HG03432 (cell line): ENCODE results near the gene ZBTB44.
"Not testable (repeated sequence)": the region's sequence is repeated elsewhere in the genome, so short reads cannot be mapped to it uniquely, and the experiment has no call there.

Experiments used
- ATAC-seq: cut with Tn5 transposase; IDR thresholded peaks from one replicate; pipeline ENCODE4 v1.9.1; 2021; ENCODE audit warnings: mild to moderate bottlenecking, moderate library complexity; ENCODE audit not compliant: unreplicated experiment

Gene ZBTB44

DNA sequence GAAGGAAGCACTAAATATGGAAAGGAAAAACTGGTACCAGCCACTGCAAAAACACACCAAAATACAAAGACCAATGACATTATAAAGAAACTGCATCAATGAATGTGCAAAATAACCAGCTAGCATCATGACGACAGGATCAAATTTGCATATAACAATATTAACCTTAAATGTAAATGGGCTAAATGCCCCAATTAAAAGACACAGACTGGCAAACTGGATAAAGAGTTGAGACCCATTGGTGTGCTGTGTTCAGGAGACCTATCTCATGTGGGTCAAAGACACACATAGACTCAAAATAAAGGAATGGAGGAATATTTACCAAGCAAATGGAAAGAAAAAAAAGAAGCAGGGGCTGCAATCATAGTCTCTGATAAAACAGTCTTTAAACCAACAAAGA is 63.0 kb downstream of the ZBTB44 start:
- not testable (repeated sequence) for ATAC-seq

DNA sequence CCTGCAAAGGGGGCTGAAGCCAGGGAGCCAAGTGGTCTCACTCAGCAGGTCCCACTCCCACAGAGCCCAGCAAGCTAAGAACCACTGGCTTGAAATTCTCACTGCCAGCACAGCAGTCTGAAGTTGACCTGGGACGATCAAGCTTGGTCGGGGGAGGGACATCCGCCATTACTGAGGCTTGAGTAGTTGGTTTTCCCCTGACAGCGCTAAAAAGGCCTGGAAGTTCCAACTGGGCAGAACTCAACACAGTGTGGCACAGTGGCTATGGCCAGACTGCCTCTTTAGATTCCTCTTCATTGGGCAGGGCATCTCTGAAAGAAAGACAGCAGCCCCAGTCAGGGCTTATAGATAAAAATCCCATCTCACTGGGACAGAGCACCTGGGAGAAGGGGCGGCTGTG is 64.8 kb downstream of the ZBTB44 start:
- not testable (repeated sequence) for ATAC-seq

DNA sequence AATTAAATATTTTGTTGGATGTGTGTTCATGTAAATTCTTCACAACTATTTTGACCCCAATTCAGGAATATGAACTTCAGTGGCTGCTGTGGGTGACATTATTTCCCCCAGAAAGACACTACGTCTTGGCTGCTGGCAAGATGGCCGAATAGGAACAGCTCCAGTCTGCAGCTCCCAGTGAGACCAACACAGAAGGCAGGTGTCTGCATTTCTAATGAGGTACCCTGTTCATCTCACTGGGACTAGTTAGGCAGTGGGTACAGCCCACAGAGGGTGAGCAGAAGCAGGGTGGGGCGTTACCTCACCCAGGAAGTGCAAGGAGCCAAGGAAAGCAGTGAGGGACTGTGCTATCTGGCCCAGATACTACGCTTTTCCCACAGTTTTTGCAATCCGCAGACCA is 65.3 kb downstream of the ZBTB44 start:
- no peak for ATAC-seq

DNA sequence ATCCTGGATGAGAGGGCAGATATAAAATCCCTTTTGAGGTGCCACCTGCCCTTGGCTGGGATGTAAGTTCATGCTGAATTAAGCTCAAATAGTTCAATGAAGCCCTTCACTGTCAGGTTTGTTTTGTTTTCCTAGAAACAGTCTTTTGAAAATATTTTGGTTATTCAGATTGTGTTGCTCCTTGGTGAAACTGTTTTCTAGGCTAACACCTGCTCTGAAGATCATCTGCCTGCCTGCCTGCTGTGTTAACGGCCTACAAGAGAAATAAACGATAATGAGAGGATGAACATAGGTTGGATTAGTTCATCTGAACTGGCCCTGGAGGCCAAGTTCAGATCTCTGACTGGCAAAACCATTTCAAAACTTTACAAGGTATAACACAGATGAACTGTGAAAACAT is 67.4 kb downstream of the ZBTB44 start:
- no peak for ATAC-seq

DNA sequence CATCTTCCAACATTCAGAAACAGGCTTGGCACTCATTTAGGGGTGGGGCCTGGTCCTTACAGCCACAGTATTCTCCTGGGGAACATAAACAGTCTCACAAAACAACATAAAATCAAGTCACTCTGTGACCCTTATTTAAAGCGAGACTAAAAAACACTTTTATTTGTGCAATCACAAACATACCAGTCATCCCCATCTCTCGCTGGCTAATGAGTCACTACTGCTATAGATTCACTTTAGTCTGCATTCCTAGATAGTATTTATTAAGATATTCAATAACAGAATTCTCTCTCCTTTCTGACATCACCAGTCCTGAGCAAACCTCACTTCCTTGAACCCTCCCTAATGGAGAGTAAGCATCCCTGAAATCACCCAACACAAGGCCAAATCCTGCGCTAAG is 68.0 kb downstream of the ZBTB44 start:
- ATAC-seq: no peak

DNA sequence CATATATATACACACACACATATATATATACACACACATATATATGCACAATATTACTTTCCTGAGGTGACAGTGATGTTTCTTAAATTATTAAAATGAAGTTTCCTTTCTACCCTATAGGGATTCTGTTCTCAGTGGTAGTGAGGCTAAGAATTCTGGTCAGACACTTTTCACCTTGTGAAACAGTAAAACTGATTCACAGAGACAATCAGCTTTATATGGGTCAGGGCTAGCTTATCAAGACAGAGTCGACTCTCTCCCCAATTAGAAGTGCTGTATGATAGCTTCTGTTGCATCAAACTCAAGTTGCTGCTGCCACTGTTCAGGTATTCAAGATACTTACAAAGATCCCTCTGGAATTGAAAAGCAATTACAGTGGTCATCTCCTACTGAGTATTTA is 68.4 kb downstream of the ZBTB44 start:
- no peak for ATAC-seq

DNA sequence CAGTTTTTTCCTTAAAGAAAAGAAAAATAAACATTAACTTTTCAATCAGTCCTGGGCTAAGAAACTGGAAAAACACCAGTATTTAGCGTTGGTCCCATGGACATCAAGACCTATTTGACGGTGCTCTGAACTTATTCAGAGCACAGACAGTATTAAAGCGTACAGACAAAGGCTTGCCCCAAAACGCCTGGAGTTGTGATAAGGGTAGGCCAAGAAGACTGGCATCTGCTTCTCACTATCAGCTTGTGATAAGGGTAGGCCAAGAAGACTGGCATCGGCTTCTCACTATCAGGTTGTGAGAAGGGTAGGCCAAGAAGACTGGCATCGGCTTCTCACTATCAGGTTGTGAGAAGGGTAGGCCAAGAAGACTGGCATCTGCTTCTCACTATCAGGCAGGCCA is 69.3 kb downstream of the ZBTB44 start:
- not testable (repeated sequence) for ATAC-seq

DNA sequence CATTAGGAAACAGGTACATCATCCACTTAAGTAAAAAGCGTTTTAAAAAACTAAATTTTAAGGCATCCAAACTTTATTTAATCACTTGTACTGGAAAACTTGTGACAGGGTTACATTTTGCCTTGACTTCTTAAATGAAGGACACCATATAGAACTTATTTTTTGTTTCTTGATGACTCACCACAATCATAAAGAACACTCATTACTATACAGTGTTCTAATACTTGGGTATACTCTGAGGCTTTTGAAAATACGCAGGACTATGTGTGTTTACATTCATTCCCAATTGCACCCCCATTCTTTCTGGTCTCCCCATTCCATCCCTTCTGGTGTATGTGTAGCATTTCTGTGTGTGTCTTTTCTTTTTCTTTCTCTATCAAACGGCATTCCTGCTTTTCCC is 69.9 kb downstream of the ZBTB44 start:
- no peak for ATAC-seq

DNA sequence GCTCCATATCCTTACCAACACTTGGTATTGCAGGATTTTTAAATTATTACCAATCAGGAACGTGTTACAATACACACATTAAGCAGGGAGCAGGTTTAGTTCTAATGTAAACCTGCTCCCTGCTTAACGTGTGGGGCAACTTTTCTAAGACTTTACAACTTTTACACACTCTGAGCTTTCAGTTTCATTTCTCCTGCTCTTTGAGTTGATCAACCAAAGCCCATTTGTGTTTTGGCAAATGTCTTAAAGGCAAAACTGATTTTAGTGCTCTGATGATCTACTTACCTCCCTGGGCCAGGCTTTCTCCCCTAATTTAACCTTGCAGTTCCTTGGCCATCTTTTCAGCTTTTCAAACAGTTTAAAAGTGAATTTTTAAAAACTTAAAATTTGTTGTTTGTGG is 70.9 kb downstream of the ZBTB44 start:
- peak; percentile 86 for ATAC-seq

DNA sequence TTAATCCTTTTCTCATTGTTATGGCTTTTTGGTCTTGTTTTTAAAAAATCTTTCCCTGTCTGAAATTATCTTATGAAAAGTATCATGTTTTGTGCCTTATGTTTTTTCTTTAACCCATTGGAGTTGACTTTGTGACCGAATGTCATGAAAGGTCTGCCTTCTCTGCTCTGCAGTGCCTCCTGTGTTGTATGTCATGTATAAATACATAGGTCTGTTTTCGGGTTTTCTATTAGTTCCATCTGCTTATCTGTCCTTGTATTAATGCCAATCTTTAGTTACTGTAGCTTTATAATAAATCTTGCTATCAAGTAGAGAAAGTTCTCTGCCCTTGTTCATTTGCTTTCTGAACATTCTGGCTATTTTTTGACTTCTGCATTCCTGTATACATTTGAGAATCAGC is 73.0 kb downstream of the ZBTB44 start:
- no peak for ATAC-seq

DNA sequence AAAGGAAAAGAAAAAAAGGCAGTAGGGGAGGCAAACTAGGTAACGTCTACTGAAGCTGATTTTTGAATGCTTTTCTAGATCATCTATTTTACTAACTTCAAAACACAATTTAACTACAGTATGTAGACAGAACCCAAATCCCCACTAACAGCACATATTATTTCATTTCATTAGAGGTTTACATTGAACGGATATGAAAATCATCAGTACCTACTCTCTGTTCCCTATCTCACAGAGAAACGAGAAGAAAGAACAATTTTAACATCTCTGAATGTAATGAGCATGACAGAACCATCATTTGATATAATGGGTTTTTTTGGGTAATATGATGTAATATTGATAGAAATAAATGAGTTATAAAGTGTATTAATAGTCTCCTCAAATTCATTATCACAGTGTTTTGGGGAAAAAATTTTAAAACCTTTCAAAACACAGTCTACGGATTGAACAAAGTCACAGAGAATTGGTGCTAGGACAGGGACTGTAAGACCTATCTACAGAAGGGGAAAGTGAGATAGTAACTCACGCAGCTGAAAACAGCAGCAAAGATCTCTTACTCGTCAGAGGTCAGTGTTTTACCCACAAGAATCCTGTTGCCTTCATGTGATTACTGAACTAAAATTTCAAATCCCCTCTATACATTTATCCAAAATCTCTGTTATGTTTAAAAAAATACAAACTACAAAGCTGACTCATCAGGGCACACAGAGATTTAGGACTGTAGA is 77.3 kb downstream of the ZBTB44 start:
- peak; percentile 51 for ATAC-seq

DNA sequence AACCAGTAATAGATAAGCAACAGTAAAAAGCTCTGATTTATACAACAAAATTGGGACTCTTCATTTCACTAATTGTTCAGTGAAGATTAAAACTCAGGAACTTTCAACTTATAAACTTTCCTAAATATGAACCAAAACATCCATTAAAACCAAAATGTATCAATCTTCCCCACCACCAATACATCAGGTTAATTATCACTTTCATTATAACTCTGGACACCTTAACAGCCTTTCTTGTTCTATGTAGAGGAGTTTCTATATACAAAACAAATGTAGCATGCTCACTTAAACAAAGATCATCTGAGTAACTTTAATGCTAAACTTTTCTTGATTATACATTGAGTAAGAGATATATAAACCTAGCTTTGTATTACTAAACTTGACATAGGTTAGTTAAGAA is 80.4 kb downstream of the ZBTB44 start:
- ATAC-seq: no peak

DNA sequence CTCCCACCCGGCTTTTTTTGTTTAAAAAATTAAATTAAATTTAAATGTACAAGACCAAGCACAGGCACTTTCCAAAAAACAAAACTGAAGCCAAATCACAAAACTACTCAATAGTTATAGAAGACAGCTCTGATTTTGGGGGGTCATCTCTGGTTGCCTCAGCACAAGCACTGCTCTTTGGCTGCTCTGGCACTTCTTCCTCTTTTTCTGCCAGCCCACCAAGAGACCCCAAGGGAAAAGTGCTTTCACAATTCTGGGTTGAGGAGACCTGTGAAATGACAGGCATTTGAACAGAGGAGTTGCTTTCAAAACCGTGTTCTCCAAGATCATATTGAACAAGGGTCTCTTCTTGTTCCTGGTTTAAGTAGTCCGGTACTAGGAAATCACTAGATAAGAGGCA is 80.8 kb downstream of the ZBTB44 start:
- ATAC-seq: not testable (repeated sequence)

DNA sequence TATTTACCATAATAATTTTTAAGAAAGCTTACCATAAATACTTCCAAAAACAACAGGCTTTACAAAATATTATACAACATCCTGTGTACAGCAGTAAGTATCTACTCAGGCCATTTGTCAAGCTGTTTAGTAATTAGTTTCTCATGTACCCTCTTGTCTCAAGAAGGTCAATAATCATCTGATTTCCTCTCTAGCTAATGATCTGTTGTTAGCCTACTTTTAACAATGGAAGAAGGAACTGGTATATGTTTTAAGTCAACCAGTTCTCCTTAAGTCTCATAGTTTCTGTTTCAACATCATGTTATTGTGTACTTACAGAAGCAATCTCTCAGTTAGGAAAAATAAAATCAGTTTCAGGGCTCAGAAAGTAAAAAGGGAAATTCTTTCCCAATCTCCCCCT is 81.2 kb downstream of the ZBTB44 start:
- not testable (repeated sequence) for ATAC-seq

DNA sequence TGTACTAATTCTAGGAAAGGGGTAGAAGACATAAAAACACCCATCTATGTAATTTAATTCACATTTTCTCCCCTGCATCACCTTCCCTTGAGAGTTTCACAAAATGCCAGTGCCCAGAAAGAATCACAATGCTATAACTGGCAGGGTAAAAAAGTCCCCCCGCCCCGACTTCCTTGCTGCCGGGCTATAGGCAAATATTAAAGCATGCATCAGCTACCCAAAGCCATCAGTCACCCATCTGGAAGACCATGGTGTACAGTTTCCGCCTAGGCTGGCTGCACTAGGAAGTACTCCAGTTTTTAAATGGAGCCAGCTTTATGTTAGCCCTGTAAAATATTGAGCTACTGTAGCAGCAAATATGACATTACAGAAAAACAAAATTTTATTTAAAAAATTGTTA is 87.3 kb downstream of the ZBTB44 start:
- no peak for ATAC-seq

DNA sequence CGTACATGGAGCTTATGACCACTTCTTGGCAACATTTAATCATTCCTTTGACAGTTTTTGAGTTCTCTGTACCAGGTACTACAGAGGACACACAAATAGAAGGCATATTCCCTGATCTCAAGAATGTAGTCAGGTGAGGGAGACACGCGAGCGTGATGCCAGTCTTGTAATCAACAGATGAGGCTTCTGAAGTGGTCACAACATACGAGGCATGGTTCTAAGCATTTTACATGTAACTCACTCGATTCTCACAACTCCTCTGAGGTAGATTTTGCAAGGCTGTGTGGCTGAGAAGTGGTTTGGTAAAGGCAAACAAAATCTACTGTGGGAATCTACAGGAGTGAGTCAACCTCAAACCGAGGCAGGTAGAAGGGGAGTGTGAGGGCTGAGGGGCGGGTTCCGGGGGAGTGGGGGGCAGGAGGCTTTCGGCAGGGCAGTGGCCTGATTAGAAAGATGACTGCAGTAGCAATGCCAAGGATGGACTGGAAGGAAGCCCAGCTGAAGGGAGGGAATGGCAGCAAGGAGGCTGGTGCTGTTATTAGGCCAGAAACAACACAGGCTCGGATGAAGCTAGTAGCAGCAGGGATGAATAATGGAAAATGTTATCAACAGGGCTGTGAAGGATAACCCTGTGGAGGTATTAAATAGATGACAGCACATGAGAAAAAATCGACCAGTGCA is 91.3 kb downstream of the ZBTB44 start:
- no peak for ATAC-seq

DNA sequence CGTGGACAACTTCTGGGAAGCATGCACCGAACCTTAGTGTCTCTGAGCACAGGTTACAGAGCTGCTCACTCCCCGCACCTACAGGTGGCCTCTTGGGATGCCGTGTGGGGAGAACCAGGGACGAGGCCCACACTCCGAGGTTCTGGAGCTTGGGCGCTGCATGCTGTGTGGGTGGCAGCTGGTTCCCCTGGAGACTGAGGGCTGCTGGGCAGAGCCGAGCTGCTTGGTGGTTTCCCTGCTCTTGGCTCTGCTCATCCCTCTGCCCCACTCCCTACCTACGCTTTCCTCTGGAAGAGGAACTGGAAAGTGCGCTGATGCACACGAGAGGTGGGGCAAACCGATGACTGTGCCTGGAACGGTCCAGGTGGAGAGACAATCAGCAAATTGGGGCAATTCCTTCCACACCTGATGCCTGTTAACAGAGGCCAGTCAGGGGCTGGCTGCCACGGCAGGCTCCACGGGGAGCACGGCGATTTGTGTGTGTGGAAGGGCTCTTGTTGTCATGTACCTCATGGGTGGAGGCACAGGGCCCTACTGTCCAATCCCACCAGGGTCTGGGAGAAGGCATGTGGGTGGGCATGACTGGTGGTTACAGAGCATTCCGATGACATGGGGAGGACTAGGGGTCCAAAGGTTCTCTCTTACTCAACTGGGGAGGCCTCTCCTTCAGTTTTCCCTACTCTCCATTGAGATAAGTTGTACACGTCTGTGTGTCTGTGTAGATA is 94.2 kb downstream of the ZBTB44 start:
- ATAC-seq: no peak

DNA sequence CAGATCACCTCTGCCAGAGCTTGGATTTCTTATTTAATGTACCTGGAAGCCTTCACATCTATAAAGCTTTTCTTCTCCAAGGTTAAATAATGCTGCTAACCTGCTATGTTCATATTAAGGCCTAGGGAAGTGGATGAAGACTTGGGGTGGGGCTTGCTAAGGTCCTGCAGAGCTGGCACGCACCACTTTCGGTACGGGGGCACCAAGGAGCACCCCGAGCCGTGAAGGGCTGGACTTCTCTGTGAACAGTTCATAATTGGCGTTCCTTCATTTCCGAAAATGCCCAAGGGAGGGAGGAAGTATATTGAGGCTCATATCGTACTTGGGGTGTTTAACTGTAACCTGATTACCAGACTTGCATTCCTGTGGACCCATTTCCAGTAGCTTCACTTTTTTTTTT is 95.6 kb downstream of the ZBTB44 start:
- no peak for ATAC-seq

DNA sequence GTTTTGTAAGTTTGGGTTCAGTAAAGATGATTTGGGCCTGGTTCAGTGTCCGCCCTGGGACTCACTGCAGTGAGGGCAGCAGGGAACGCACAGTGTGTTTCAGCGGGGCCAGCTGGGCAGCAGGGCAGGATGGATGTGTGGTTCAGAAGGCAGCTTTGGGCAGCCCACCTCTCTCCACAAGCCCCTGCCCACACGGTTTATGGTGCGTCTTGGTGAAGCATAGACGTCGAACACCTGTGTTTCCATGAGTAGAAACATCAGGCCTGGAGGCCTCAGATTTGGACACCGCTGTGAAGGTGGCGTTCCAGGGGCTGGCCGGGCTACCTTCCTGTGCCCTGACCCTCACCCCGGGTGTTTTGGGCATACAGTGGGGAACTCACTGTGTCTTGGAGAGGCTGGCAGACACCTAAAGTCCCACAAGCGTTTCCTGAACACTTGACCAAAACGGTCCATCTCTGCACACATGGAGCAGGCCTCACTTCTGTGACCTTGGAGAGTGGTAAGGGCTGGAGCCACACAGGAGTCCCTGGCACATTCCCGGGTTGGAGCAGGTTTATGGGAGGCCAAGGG is 96.1 kb downstream of the ZBTB44 start:
- no peak for ATAC-seq

DNA sequence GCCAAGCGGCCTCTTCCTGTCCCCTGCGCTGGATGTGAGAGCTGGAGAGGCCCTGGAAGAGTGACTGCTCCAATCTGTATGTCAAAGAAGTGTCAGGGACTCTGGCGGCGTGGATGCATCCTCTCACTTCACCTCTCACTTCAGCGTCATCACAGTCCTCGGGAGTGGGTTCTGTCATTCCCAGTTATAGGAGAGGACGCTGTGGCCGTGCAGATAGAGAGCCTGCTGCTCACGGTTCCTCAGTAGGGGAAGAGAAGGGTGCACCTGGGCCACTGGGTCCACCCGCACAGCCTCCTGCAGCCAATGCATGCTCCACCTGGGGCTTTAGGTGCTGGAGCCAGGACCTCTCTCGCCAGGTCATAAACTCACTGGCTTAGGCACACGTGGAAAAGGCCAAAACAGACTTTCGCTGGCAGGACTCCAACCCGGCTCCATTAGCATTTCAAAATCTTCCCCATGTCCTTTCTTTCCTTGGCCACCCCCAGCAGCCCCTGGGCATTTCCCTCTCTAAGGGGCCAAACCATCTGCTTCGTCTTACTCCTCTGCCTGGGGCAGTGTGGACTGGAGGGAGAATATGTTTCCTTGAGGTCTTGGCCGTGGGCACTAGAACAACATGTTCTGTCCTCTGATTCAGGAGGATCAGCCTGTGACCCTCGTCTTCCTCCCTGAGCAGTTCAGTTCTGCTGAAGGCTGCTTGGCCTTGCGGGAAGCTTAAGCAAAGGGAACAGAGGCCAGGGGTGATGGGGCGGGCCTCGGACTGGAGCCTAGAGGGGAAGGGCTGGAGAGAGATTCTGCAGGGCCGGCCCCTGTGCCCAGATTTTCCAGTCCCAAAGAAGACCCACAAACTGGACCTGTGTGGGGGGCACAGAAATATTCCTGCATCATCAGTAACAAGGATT is 97.3 kb downstream of the ZBTB44 start:
- ATAC-seq: no peak
